HG03175 (cell line): ENCODE measurements around the gene CKLF.
"Not testable (repeated sequence)": the region's sequence is repeated elsewhere in the genome, so short reads cannot be mapped to it uniquely, and the experiment has no call there.

Experiments used
- ATAC-seq: cut with Tn5 transposase; IDR thresholded peaks from one replicate; pipeline ENCODE4 v1.9.1; 2021; ENCODE audit warnings: mild to moderate bottlenecking, moderate library complexity; ENCODE audit not compliant: unreplicated experiment

Gene CKLF

DNA sequence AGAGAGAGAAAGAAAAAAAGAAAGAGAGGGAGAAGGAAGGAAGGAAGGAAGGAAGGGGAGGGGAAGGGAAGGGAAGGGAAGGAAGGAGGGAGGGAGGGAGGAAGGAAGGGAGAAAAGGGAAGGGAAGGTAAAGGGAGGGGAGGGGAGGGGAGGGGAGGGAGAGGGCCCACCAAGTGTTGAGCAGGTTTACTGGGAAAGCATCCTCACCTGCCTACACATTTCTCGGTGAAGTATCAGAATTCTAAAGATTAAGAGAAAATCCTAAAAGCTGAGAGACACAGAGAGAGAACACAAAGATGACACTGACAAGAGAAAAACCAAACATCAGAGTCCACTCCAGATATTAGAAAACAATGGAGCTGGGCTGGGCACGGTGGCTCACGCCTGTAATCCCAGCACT lies 39.9 kb downstream of the CKLF start:
- ATAC-seq: no peak

DNA sequence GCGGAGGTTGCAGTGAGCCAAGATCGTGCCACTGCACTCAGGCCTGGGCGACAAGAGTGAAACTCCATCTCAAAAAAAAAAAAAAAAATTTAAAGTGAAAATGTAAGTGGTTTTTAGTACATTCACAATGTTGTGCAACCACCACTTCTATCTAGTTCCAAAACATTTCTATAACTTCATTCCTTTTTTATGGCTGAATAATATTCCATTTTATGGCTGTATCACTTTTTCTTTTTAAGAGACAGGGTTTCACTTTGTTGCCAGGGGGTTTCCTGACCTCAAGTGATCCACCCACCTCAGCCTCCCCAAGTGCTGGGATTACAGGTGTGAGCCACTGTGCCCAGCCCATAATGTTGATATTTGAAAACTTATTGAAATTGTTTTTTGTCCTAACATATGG lies 40.4 kb downstream of the CKLF start:
- no peak for ATAC-seq

DNA sequence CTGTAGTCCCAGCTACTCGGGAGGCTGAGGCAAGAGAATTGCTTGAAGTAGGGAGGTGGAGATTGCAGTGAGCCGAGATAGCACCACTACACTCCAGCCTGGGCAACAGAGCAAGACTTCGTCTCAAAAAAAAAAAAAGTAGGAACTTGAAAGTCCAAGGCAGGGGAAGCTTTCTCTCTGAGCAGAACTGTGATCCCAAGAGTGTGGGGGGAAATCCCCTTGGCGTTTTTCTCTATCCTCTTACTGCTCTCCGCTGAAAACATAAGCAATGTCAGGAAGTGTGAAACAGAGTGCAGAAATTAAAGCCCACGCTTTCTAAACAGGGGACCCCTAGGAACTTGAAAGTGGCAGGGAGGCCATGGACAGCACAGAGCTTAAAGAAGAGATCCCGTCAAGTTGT lies 42.4 kb downstream of the CKLF start:
- ATAC-seq: no peak

DNA sequence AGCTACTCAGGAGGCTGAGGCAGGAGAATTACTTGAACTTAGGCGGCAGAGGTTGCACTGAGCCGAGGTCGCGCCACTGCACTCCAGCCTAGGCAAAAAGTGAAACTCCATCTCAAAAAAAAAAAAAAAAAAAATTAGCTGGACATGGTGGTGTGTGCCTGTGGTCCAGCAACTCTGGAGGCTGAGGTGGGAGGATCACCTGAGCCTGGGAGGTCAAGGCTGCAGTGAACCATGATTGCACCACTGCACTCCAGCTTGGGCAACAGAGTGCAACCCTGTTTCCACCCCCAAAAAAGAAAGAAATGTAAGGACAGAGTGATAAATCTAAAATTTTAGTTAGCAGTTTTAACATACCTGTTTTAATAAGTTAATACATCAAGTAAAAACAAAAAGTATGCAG lies 44.2 kb downstream of the CKLF start:
- ATAC-seq: not testable (repeated sequence)

DNA sequence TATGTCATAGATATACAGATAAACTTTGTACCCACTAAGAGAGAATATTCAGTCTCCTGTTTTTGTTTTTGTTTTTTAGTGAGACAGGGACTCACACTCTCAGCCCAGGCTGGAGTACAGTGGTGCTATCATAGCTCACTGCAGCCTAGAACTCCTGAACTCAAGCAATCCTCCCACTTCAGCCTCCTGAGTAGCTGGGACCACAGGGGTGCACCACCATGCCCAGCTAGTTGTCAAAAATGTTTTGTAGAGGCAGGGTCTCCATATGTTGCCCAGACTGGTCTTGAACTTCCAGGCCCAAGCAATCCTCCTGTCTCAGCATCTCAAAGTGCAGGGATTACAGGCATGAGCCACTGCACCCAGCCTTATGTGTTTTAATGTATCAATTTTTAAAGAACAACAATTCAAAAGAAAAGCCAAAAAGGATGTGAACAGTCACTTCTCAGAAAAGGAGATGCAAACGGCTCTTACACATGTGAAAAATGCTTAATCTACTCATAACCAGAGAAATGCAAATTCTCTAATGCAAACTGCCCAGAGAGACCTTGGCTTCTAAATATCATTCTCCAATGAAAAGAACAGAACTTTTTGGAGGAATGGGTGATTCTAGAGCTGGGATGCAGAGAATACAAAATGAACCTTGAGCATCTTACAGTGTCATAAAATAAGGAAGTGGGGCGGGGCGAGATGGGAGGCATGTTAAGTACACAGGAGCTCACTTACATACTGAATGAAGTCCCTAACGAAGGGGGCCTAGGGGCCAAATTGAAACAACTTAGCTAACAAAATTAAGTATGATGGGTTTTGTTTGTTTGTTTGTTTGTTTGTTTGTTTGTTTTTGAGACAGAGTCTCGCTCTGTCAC lies 44.8 kb downstream of the CKLF start:
- no peak for ATAC-seq

DNA sequence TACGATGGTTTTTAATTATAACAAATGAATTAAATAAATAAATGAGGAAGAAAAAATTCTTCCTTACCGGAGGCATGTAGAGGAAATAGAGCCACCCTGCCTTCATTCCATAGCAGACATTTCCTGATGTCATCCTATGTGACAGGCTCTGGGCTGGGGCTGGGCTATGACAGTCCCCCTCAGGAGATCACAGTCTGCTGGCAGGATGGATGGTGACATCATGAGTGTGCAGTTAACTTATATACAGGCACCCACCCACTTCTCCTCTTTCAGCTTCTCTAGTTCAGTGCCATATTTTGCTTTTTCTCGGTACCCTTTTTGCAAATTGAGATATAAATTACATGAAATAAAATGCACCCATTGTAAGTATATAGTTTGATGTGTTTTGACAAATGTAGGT lies 45.7 kb downstream of the CKLF start:
- ATAC-seq: no peak

DNA sequence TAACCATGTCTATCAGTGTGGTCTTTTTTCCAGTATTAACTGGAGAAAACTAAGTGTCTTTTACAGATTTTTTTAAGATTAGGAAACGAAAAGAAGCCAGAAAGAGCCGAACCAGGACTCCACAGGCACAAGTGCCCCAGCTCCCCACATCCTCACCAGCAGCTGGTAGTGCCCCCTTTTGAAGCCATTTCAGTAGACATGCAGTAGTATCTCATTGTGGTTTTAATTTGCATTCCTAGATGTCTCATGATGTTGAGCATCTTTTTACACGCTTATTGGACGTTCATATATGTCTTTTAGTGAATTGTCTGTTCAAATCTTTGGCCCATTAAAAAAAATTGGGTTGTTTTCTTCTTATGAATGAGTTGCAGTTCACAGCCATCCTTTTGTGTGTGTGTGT lies 47.4 kb downstream of the CKLF start:
- no peak for ATAC-seq

DNA sequence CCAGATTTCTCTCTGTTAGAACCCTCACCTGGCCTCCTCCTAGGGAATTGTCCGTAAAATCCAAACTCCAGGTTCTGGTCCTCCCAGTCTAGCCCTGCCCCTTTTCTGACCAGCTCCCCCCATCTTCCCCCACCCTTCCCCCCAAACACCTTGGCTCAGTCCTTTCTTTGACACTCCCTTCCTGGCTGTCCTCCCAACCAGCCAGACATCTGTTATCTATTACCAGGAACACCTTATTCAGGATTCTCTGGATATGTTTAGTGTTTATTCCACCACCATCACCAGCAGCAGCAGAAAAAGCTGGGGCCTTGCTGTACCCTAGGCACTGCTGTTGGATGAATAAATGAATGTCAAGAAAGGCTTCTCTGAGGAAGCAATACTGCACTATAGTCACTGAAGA lies 48.1 kb downstream of the CKLF start:
- ATAC-seq: no peak

DNA sequence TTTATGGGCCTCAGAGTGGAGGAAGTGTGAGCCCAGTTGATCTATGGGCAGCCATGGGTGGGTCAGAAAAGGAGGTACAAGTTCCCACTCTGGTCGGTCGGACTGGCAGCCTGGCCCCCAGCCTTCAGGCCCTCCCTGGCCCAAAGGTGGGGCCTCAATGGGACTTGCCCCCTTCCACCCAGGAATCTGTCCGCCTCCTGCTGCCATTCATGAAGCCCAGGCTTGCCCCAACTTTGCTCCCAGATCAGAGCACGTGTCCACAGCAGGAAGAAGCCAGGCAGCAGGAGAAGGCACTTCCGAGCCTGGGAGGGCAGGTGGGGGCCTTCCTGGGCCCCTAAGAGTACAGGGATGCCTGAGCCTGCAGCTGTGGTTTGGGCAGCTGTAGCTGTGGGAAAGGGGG lies 49.1 kb downstream of the CKLF start:
- no peak for ATAC-seq

DNA sequence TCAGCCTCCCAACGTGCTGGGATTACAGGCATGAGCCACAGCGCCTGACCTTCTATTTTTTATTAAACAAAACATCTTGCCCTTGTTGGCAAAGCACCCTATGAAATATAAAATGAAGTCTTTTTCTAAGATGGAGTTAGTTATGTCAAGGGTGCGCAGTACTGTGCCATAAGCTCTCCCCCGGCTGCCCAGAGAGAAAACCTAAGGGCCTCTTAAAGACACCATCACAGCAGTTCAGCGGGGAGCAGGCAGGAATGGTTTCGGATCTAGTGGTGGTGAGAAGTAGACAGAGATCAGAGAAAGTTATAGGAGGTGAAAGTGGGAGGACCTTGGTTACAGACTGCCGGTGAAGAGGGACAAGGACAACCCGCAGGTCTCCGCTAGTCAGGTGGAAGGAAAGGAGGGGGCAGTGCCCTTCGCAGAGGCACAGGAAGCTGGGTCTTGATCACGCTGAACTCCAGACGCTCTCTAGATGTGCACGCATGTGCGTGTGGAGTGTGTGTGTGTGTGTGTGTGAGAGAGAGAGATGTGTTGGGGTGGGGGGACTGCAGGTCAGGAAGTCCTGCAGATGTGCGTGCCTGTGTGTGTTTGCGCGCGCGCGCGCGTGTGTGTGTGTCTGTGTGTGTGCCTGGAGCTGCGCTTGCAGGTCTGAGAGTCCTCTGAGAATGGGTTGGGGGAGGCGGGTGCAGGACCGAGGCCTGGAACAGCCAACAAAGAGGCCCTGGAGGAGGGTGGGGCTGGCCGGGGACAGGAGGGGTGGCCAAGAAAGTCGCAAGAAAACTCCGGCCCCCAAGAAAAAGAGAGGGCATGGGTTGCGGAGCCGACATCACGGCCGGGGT lies 51.4 kb downstream of the CKLF start:
- ATAC-seq: peak; percentile 24

DNA sequence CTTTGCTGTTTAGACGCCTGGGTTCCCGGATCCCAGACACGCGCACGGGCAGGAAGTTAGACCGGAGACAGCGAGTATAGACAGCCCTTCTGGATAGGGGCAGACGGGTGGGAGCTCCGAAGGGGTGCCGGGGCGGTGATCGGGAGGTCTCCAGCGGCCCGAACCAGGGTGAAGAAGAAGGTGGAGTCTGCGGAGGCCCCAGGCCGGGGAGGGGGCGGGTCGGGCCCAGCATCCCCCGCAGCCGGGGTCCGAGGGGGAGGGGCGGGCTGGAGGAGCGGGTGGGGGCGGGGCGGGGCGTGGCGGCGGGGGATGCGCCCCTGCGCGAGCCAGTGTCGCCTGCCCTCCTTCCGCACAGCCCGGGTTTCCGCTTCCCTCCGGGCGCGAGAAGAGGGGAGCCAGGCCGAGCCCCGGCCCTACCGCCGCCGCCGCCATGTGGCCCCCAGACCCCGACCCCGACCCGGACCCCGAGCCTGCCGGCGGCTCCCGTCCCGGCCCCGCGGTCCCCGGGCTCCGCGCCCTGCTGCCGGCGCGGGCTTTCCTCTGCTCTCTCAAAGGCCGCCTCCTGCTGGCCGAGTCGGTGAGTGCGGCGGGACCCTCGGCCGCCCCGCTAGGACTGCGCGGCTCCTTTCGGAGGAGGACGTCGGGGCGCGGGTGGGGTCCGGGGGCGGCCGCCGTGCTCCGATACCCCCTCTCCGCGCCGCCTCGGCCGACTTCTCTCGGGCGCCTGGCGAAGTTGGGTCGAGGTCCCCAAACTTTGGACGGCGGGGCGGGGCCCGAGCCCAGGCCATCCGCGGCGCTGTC lies 52.2 kb downstream of the CKLF start, which contains the start of gene CMTM3:
Gene CMTM3, plus strand, starts transcription at position 329 of the 801 bp plus-strand sequence. Its CDS starts 102 bp downstream, at position 431.
- ATAC-seq: peak; percentile 50

DNA sequence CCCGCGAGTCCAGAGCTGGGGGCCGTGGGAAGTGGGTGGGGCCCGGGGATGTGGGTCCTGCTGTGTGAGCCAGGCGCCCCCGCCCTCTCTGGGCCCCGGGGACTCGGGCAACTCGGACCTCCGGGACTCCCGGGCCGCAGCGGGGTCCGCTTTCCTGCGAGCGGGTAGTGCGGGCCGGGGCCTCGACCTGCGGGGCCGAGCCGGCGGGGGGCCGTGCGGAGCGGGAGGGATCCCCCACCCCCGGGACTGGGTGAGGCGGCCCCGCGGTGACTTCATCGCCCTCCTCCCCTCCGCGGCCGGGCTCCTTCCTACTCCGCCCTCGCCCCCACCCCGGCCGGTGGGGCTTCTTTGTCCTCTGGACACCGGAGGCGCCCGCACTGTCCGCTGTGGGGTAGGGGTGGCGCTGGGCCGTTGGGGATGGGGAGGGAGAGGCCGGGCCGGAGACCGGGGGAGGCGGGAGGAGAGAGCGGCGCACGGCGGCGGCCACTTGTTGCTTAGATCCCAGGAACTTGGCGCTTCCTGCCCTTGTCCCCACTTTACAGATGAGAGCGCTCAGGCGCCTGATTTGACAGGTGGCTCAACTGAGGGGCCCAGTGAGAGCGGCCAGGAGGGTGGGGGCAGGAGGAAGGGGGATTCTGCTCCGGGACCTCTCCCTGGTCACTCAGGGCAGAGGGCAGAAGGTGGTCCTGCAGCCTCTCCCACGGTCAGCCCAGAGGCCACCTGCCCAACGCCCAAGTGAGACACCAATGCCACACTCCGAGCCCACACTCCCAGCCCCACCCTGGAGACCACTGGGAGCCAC lies 53.0 kb downstream of the CKLF start:
- peak; percentile 2 for ATAC-seq

DNA sequence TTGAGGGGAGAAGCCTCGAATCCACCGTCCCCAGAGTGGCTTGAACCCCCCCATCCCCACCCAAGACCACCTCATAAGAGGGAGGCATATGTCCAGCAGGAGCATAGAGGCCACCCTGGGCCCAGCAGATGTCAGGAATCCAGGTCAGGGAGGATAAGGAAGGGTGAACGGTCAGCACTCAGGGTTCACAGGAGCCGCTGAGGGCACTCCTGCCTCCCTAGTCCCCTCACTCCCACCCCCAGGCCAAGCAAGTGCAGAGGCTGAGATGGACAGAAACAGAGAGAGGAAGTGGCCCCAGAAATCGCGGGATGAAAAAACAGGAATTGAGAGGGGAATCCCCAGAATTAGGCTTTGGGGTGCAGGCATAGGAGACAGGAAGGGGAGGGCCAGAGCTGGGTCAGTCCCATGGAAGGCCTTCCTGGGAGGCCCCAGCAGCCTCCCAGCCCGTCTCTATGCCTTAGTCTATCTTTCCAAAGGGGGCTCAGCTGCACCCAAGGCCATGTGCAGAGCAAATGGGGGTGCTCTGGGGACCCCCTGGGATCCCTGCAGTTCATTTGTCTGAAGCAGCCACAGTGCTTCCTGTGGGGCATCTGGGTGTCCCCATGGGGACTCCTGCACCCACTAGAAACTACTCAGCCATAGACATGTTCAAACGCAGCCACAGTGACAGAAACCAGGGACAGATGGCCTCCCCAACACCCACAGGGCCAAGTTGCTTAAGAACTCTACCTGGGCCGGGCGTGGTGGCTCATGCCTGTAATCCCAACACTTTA lies 53.8 kb downstream of the CKLF start:
- peak; percentile 59 for ATAC-seq

DNA sequence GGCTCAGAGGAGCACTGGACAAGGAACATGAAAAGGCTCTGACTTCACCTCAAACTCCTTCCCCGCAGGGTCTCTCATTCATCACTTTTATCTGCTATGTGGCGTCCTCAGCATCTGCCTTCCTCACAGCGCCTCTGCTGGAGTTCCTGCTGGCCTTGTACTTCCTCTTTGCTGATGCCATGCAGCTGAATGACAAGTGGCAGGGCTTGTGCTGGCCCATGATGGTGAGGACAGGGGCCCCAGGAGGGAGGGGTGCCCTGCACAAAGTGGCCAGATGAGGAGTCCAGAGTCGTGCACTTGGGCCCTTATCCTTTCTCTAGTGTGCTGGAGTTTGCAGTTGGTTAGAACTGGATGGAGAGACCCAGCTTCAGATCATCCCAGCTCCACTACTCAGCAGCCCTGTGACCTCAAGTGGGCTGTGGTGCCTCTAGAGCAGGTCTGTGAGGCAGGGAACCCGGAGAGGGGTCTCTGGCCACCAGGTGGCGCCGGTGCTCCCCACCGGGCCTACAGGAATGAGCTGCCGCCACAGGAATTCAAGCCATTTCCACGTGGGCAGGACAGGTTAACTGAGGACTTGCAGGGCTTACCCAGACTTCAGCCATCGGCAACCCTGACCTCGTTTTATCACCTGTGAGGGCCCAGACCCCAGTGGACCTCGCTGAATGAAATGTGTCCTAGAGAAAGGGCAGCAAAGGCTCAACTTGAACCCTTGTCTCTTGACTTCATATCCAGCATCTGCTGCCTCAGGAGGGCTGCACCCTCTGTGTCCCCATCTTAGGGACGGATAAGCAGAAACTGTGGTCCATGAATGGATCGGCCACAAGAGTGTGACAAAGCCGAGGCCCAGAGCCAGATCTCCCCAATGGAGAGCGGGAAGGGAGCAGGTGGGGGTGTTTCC lies 56.1 kb downstream of the CKLF start:
- ATAC-seq: no peak

DNA sequence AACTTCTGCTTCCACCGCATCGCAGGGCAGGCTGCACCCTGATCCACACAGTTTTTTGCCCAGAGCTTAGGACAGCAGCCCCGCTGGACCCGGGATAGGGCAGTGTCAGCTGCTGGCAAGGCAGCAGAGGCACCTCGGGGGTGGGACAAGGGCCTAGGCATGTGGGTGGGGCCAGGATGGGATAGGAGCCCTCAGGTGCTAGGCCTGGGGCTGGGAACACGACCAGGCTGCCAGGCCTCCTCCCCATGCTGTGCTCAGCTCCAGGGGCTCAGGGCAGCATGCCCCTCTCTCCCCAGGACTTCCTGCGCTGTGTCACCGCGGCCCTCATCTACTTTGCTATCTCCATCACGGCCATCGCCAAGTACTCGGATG lies 56.7 kb downstream of the CKLF start:
- ATAC-seq: no peak

DNA sequence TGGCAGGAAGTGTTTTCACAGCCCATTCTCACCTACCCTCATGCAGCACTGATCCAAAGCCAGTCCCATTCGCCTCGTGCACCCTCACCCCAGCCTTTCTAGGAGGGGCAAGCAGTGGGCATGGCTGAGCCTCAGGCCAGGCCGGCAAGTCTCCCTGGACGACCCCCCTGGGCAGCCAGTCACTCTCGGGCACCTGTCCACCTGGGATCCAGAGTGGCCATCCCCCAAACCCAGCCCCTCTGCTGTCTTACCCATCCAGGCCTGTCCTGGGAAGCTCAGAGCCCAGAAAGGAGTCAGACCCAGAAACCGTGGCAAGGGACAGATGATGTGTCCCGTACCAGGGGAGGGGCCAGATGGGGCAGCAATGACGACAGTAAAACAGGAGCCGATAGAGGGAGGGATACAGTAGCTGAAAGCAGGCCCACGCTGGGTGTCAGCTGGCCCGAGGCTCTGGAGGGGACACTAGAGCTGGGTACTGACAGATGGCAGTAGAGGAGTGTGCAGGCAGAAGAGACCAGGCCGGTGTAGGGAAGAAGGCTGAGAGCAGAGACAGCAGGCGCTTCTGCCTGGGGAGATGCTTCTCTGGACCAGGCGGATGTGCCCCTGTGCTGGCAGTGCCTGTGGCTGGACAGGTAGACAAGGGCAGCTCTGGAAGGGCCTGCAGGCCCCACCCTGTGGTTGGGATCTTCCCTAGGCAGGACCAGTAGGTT lies 57.9 kb downstream of the CKLF start:
- ATAC-seq: no peak

DNA sequence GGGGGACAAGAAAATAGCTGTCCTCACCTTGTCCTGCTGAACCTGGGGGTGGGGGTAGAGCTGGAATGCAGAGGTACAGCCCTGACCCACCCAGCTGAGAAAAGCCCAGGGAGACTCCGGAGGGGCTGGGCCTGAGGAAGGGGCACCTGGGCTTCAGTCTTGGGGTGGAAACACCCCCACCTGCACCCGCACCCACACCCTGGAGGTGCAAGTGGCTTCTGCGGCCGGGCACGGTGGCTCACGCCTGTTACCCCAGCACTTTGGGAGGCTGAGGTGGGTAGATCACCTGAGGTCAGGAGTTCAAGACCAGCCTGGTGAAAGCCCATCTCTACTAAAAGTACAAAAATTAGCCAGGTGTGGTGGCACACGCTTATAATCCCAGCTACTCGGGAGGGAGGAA lies 59.5 kb downstream of the CKLF start:
- ATAC-seq: not testable (repeated sequence)

DNA sequence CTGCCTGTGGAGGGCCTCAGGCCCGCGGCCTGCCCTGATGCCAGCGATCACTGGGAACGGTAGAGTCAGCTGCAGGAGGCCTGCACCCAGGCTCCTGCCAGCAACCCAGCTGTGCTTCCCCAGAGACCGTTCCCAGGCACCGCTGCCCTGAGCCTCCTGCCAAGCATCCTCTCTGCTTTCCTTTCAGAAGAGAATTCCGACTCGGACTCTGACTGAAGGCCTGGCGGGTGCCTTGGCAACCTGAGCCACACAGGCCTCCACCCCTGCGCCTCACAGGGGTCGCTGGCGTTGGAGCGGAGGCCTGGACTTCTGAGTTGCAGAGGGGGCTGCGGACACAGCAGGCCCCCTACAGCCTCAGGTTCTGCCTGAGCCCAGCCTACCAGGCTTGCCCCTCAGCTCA lies 60.0 kb downstream of the CKLF start:
- ATAC-seq: no peak
